ENCODE results near the gene ROS1.
"Not testable (repeated sequence)": the region's sequence is repeated elsewhere in the genome, so short reads cannot be mapped to it uniquely, and the experiment has no call there.

Gene ROS1

GRCh38 chr6:117380298-117380697, 45.4 kb downstream of the ROS1 start:
- DNase-seq: no peak

GRCh38 chr6:117375446-117375845, 50.3 kb downstream of the ROS1 start:
- no peak for DNase-seq

GRCh38 chr6:117373211-117373813, 52.4 kb downstream of the ROS1 start:
- DNase-seq: no peak

GRCh38 chr6:117372289-117372688, 53.5 kb downstream of the ROS1 start:
- not testable (repeated sequence) for DNase-seq

- no peak for DNase-seq
Observed at GRCh38 chr6:117371492-117371891, 54.2 kb downstream of the ROS1 start.

- no peak for DNase-seq
Observed at GRCh38 chr6:117359581-117359980, 66.2 kb downstream of the ROS1 start.

GRCh38 chr6:117354671-117355070, 71.1 kb downstream of the ROS1 start:
- DNase-seq: no peak

GRCh38 chr6:117352466-117353081, 73.2 kb downstream of the ROS1 start:
- DNase-seq: no peak

GRCh38 chr6:117351521-117351920, 74.2 kb downstream of the ROS1 start:
- DNase-seq: no peak

GRCh38 chr6:117346142-117346930, 79.4 kb downstream of the ROS1 start:
- no peak for DNase-seq

- DNase-seq: no peak
Observed at GRCh38 chr6:117345292-117345610, 80.5 kb downstream of the ROS1 start.

- no peak for DNase-seq
Observed at GRCh38 chr6:117344444-117345291, 81.1 kb downstream of the ROS1 start.

- DNase-seq: no peak
Observed at GRCh38 chr6:117338567-117338966, 87.2 kb downstream of the ROS1 start.

- DNase-seq: no peak
Observed at GRCh38 chr6:117329926-117330325, 95.8 kb downstream of the ROS1 start.

GRCh38 chr6:117328500-117328899, 97.2 kb downstream of the ROS1 start:
- DNase-seq: no peak

- no peak for DNase-seq
Observed at GRCh38 chr6:117328005-117328389, 97.7 kb downstream of the ROS1 start.

- DNase-seq: no peak
Observed at GRCh38 chr6:117327149-117328004, 98.4 kb downstream of the ROS1 start.

- DNase-seq: no peak
Observed at GRCh38 chr6:117326396-117326795, 99.3 kb downstream of the ROS1 start.

GRCh38 chr6:117317261-117317660, 108.5 kb downstream of the ROS1 start:
- no peak for DNase-seq

GRCh38 chr6:117311726-117312125, 114.0 kb downstream of the ROS1 start:
- no peak for DNase-seq

GRCh38 chr6:117311310-117311709, 114.4 kb downstream of the ROS1 start:
- no peak for DNase-seq

GRCh38 chr6:117309611-117310010, 116.1 kb downstream of the ROS1 start:
- no peak for DNase-seq

Measured in right kidney (tissue), 1 donor.